ENCODE results near the gene FBXW7.
A peak's percentile ranks its signal among the peaks of the same experiment; 100 is the strongest.

Gene FBXW7

GRCh38 chr4:152408514-152409327 lies 127.2 kb downstream of the FBXW7 start:
- Mint-ChIP-seq H3K27me3 (no peaks in the 10 kb centered on the region), H3K9me3 (no peaks in the 10 kb centered on the region), H3K4me1 (no peaks in the 10 kb centered on the region), H3K4me3 (no peak overlapping the region), H3K27ac (no peak overlapping the region), H3K36me3 (peaks cover 8% of the 10 kb centered on the region)
- CTCF ChIA-PET = interaction anchor here (0.6 to 3.3 kb wide), 20 partner anchors 10 to 452 kb away, joined by 3 to 13 read pairs (median 4); no protein-coding TSS in a partner anchor
- no peak for DNase-seq

- CTCF ChIA-PET = interaction anchor here (1.1 kb wide), 1 partner anchor 53 kb away, joined by 3 read pairs; no protein-coding TSS in a partner anchor
- Mint-ChIP-seq H3K36me3 (peaks cover 17% of the 10 kb centered on the region), H3K4me1 (peaks cover 23% of the 10 kb centered on the region), H3K4me3 (no peak overlapping the region), H3K27me3 (no peaks in the 10 kb centered on the region), H3K27ac (no peak overlapping the region), H3K9me3 (no peaks in the 10 kb centered on the region)
- no peak for DNase-seq
Measured at GRCh38 chr4:152401424-152401823, 134.5 kb downstream of the FBXW7 start.

- no peaks in the 10 kb centered on the region for H3K27me3 Mint-ChIP-seq
- H3K4me3 Mint-ChIP-seq = no peak overlapping the region
- peaks cover 21% of the 10 kb centered on the region for H3K36me3 Mint-ChIP-seq
- DNase-seq = no peak
- no peak overlapping the region for H3K27ac Mint-ChIP-seq
- CTCF ChIA-PET = no interaction called here
- H3K4me1 Mint-ChIP-seq = peaks cover 23% of the 10 kb centered on the region
- no peaks in the 10 kb centered on the region for H3K9me3 Mint-ChIP-seq
Measured at GRCh38 chr4:152399246-152399645, 136.6 kb downstream of the FBXW7 start.

- no peak overlapping the region for H3K4me3 Mint-ChIP-seq
- no peak overlapping the region for H3K27ac Mint-ChIP-seq
- no peak for DNase-seq
- CTCF ChIA-PET = interaction anchor here (0.7 to 1.3 kb wide), 3 partner anchors 11 to 684 kb away, joined by 3 to 5 read pairs (median 3); no protein-coding TSS in a partner anchor
- peaks cover 23% of the 10 kb centered on the region for H3K36me3 Mint-ChIP-seq
- H3K4me1 Mint-ChIP-seq = peaks cover 23% of the 10 kb centered on the region
- no peaks in the 10 kb centered on the region for H3K27me3 Mint-ChIP-seq
- no peaks in the 10 kb centered on the region for H3K9me3 Mint-ChIP-seq
Measured at GRCh38 chr4:152398060-152398459, 137.8 kb downstream of the FBXW7 start.

- no peaks in the 10 kb centered on the region for H3K9me3 Mint-ChIP-seq
- H3K36me3 Mint-ChIP-seq = peaks cover 19% of the 10 kb centered on the region
- peaks cover 12% of the 10 kb centered on the region for H3K4me1 Mint-ChIP-seq
- DNase-seq = no peak
- no peaks in the 10 kb centered on the region for H3K27me3 Mint-ChIP-seq
- H3K27ac Mint-ChIP-seq = no peak overlapping the region
- H3K4me3 Mint-ChIP-seq = no peak overlapping the region
- CTCF ChIA-PET = interaction anchor here (0.6 kb wide), 1 partner anchor 1311 kb away, joined by 3 read pairs; no protein-coding TSS in a partner anchor
Measured at GRCh38 chr4:152394791-152395190, 141.1 kb downstream of the FBXW7 start.

- Mint-ChIP-seq H3K27ac (no peak overlapping the region), H3K4me1 (peaks cover 5% of the 10 kb centered on the region), H3K36me3 (peaks cover 21% of the 10 kb centered on the region), H3K4me3 (no peak overlapping the region), H3K27me3 (no peaks in the 10 kb centered on the region), H3K9me3 (no peaks in the 10 kb centered on the region)
- no peak for DNase-seq
- CTCF ChIA-PET = no interaction called here
Measured at GRCh38 chr4:152392079-152392478, 143.8 kb downstream of the FBXW7 start.

GRCh38 chr4:152390216-152390615 lies 145.7 kb downstream of the FBXW7 start:
- H3K27me3 Mint-ChIP-seq = no peaks in the 10 kb centered on the region
- H3K36me3 Mint-ChIP-seq = peaks cover 19% of the 10 kb centered on the region
- no peak for DNase-seq
- CTCF ChIA-PET = no interaction called here
- H3K27ac Mint-ChIP-seq = no peak overlapping the region
- peaks cover 8% of the 10 kb centered on the region for H3K4me1 Mint-ChIP-seq
- no peak overlapping the region for H3K4me3 Mint-ChIP-seq
- H3K9me3 Mint-ChIP-seq = no peaks in the 10 kb centered on the region

- CTCF ChIA-PET = no interaction called here
- no peak overlapping the region for H3K4me3 Mint-ChIP-seq
- DNase-seq = no peak
- H3K27ac Mint-ChIP-seq = no peak overlapping the region
- no peaks in the 10 kb centered on the region for H3K27me3 Mint-ChIP-seq
- no peaks in the 10 kb centered on the region for H3K9me3 Mint-ChIP-seq
- peaks cover 8% of the 10 kb centered on the region for H3K4me1 Mint-ChIP-seq
- peaks cover 17% of the 10 kb centered on the region for H3K36me3 Mint-ChIP-seq
Measured at GRCh38 chr4:152389359-152389758, 146.5 kb downstream of the FBXW7 start.

- H3K27me3 Mint-ChIP-seq = no peaks in the 10 kb centered on the region
- no peaks in the 10 kb centered on the region for H3K9me3 Mint-ChIP-seq
- H3K4me1 Mint-ChIP-seq = peaks cover 30% of the 10 kb centered on the region
- H3K4me3 Mint-ChIP-seq = no peak overlapping the region
- no peak overlapping the region for H3K27ac Mint-ChIP-seq
- DNase-seq = no peak
- peaks cover 6% of the 10 kb centered on the region for H3K36me3 Mint-ChIP-seq
- CTCF ChIA-PET = interaction anchor here (1.0 to 1.5 kb wide), 2 partner anchors 95 to 1022 kb away, joined by 3 read pairs; no protein-coding TSS in a partner anchor
Measured at GRCh38 chr4:152385551-152385950, 150.3 kb downstream of the FBXW7 start.

- Mint-ChIP-seq H3K4me3 (peak overlapping the region; percentile 65), H3K4me1 (peaks cover 25% of the 10 kb centered on the region), H3K9me3 (no peaks in the 10 kb centered on the region), H3K27me3 (no peaks in the 10 kb centered on the region), H3K36me3 (peaks cover 2% of the 10 kb centered on the region), H3K27ac (peak overlapping the region; percentile 78)
- DNase-seq = no peak
- CTCF ChIA-PET = interaction anchor here (2.0 kb wide), 1 partner anchor 13 kb away, joined by 4 read pairs; no protein-coding TSS in a partner anchor
Measured at GRCh38 chr4:152382057-152382785, 153.7 kb downstream of the FBXW7 start.

GRCh38 chr4:152380919-152381318 lies 155.0 kb downstream of the FBXW7 start:
- H3K4me3 Mint-ChIP-seq = no peak overlapping the region
- CTCF ChIA-PET = interaction anchor here (0.7 to 2.0 kb wide), 3 partner anchors 11 to 120 kb away, joined by 3 to 4 read pairs (median 3); no protein-coding TSS in a partner anchor
- DNase-seq = no peak
- no peaks in the 10 kb centered on the region for H3K27me3 Mint-ChIP-seq
- peaks cover 25% of the 10 kb centered on the region for H3K4me1 Mint-ChIP-seq
- H3K36me3 Mint-ChIP-seq = peaks cover 2% of the 10 kb centered on the region
- H3K27ac Mint-ChIP-seq = no peak overlapping the region
- no peaks in the 10 kb centered on the region for H3K9me3 Mint-ChIP-seq

GRCh38 chr4:152380185-152380584 lies 155.7 kb downstream of the FBXW7 start:
- CTCF ChIA-PET = interaction anchor here (1.2 kb wide), 1 partner anchor 121 kb away, joined by 3 read pairs; no protein-coding TSS in a partner anchor

GRCh38 chr4:152374606-152375285 lies 161.1 kb downstream of the FBXW7 start:
- no peaks in the 10 kb centered on the region for H3K27me3 Mint-ChIP-seq
- H3K36me3 Mint-ChIP-seq = no peaks in the 10 kb centered on the region
- no peaks in the 10 kb centered on the region for H3K9me3 Mint-ChIP-seq
- CTCF ChIA-PET = no interaction called here
- H3K4me3 Mint-ChIP-seq = no peak overlapping the region
- no peak for DNase-seq
- peaks cover 2% of the 10 kb centered on the region for H3K4me1 Mint-ChIP-seq
- H3K27ac Mint-ChIP-seq = no peak overlapping the region

More at GRCh38 chr4:152380185-152380584, 155.7 kb downstream of the FBXW7 start:
- Mint-ChIP-seq H3K36me3 (peaks cover 2% of the 10 kb centered on the region), H3K9me3 (no peaks in the 10 kb centered on the region), H3K4me1 (peaks cover 22% of the 10 kb centered on the region), H3K27me3 (no peaks in the 10 kb centered on the region), H3K4me3 (no peak overlapping the region), H3K27ac (no peak overlapping the region)
- DNase-seq = no peak

GRCh38 chr4:152374153-152374552 lies 161.7 kb downstream of the FBXW7 start:
- Mint-ChIP-seq H3K9me3 (no peaks in the 10 kb centered on the region), H3K27me3 (no peaks in the 10 kb centered on the region), H3K27ac (no peak overlapping the region), H3K36me3 (no peaks in the 10 kb centered on the region), H3K4me1 (peaks cover 2% of the 10 kb centered on the region), H3K4me3 (no peak overlapping the region)
- CTCF ChIA-PET = no interaction called here
- DNase-seq = no peak
